ENCODE data around the gene MTTP. TPM values are rescaled to one million over a fixed set of nuclear protein-coding genes. Genes with fewer than 3 reads are reported as not detected.

The MTTP gene
- total and polyA plus RNA-seq, 2 donors (not counting 1 experiment from before 2014, with no cell fraction given) = 0.03 to 0.83 TPM

DNA sequence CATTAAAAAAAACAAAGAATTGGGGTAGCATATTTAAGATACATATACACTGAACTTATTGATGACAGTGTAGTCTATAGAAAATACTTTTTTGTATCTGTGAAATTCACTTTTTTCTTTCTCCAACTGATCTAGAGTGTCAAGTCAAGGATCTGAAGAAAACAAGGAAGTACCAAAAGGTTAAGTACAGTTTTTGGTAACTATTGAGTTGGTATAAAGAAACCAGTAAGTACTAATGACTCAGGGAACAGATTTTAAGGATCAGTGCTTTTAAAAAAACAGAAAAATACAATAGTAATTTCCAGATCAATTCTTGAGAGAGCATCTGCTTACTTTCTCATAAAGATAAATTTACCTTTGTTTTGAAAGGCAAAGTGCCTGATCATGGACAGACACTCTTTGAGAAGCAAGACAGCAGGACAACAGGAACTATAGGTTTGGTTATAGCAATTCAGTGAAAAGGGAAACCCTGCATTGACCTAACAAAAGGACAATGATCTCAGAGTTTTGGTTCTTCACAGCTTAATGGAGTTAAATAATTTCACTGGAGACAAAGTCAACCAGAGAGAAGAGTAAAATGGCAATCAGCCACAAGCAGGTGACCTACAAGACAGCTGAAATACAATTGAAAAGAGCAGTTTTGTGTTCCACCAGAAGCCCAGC, 34.2 kb upstream of the MTTP start:
- Histone ChIP-seq H3K9ac (ENCODE audit: insufficient read depth, low read length) (no peak overlapping the region), H3K4me3 (replicated peaks in 1 of 4; ENCODE audit: control extremely low read depth in 1 of 4, insufficient read depth in 1 of 4, low read depth in 3 of 4, low read length in 4 of 4) (no peak overlapping the region), H4K20me1 (ENCODE audit: control insufficient read depth, extremely low read depth, insufficient read depth, low read length) (no peaks in the 10 kb centered on the region), H3K27ac (ENCODE audit: insufficient read depth, low read length) (no peak overlapping the region), H3K27me3 (ENCODE audit: control insufficient read depth, insufficient read depth, low read length) (peaks cover 8% of the 10 kb centered on the region), H3K36me3 (ENCODE audit: control insufficient read depth, insufficient read depth, low read length) (no peaks in the 10 kb centered on the region), H3K79me2 (ENCODE audit: control insufficient read depth, insufficient read depth, low read length) (no peaks in the 10 kb centered on the region), H3K9me3 (ENCODE audit: control insufficient read depth, insufficient read depth, low read depth, low read length) (no peaks in the 10 kb centered on the region), H3K4me2 (ENCODE audit: extremely low read depth, insufficient read depth, low read length) (no peak overlapping the region), H2AFZ (ENCODE audit: low read length) (no peak overlapping the region), H3K4me1 (ENCODE audit: control insufficient read depth, extremely low read depth, insufficient read depth, low read length) (no peaks in the 10 kb centered on the region)
- TF ChIP-seq CTCF (conservative IDR thresholded peaks at IDR 0.05 in 1 of 2, IDR thresholded peaks at IDR 0.05 in 1 of 2; ENCODE audit: low read depth in 1 of 2, low read length in 2 of 2) (no peak), EZH2 (IDR thresholded peaks at IDR 0.05; ENCODE audit: low read length, missing control alignments) (no peak)
- DNase-seq (ENCODE audit: low read depth in 2 of 2) = no peak

GRCh38 chr4:99552872-99553271, 21.8 kb upstream of the MTTP start:
- Histone ChIP-seq H3K9me3 (ENCODE audit: control insufficient read depth, insufficient read depth, low read depth, low read length) (no peaks in the 10 kb centered on the region), H3K9ac (ENCODE audit: insufficient read depth, low read length) (no peak overlapping the region), H3K36me3 (ENCODE audit: control insufficient read depth, insufficient read depth, low read length) (no peaks in the 10 kb centered on the region), H3K4me2 (ENCODE audit: extremely low read depth, insufficient read depth, low read length) (no peak overlapping the region), H3K4me3 (replicated peaks in 1 of 4; ENCODE audit: control extremely low read depth in 1 of 4, insufficient read depth in 1 of 4, low read depth in 3 of 4, low read length in 4 of 4) (no peak overlapping the region), H2AFZ (ENCODE audit: low read length) (no peak overlapping the region), H3K27me3 (ENCODE audit: control insufficient read depth, insufficient read depth, low read length) (no peaks in the 10 kb centered on the region), H3K79me2 (ENCODE audit: control insufficient read depth, insufficient read depth, low read length) (no peaks in the 10 kb centered on the region), H4K20me1 (ENCODE audit: control insufficient read depth, extremely low read depth, insufficient read depth, low read length) (no peaks in the 10 kb centered on the region), H3K27ac (ENCODE audit: insufficient read depth, low read length) (no peak overlapping the region), H3K4me1 (ENCODE audit: control insufficient read depth, extremely low read depth, insufficient read depth, low read length) (no peaks in the 10 kb centered on the region)
- DNase-seq (ENCODE audit: low read depth in 2 of 2) = no peak
- TF ChIP-seq EZH2 (IDR thresholded peaks at IDR 0.05; ENCODE audit: low read length, missing control alignments) (no peak), CTCF (conservative IDR thresholded peaks at IDR 0.05 in 1 of 2, IDR thresholded peaks at IDR 0.05 in 1 of 2; ENCODE audit: low read depth in 1 of 2, low read length in 2 of 2) (no peak)

DNA sequence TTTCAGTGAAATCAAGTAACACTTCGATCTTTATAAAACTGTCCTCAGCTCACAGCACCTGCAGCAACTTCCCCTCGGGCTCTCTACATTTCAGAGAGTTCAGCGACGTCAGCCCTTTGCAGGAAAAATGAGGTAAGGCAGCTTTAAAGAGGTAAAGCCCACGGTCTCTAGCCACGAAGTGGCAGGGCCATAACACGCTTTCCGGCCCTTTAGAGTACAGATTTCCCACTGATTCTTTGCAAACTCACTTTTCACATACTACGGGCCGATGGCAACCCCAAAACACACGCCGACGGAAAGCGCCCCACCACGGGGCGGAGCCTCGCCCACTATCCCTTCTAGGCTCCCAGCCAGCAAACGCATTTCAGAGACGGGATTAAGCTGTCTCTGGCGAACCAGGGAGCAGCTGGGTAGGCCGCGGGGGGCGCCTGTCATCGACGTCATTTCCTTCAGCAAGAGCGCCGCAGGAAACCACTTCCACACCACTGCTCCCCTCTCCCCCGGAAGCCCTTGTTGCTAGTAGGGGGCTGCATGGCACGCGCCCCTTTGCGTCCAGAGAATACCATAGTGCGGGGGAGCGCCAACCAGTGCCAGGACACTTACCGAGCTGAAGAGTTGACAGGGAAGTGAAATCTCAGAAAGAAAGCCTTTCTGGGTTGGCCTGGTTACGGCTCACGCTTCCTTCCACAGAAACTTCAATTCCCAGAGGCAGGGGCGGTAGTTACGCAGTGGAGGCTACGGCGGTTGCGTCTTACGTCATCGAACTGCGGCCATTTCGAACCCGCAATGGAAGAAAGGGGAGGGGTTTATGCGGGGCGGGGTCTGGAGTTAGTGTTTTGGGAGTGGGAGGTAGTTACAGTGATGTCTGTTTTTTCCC, 11.1 kb upstream of the MTTP start, which contains the start of gene TRMT10A:
TRMT10A (minus strand) TSS at position 730 of the 877 bp plus-strand sequence. CDS start 4,701 bp downstream, outside the sequence.
- H3K36me3 ChIP-seq (ENCODE audit: control insufficient read depth, insufficient read depth, low read length) = no peaks in the 10 kb centered on the region
- no peaks in the 10 kb centered on the region for H3K4me1 ChIP-seq (ENCODE audit: control insufficient read depth, extremely low read depth, insufficient read depth, low read length)
- TF ChIP-seq EZH2 (IDR thresholded peaks at IDR 0.05; ENCODE audit: low read length, missing control alignments) (no peak), CTCF (conservative IDR thresholded peaks at IDR 0.05 in 1 of 2, IDR thresholded peaks at IDR 0.05 in 1 of 2; ENCODE audit: low read depth in 1 of 2, low read length in 2 of 2) (no peak)

More for the DNA sequence above, 11.1 kb upstream of the MTTP start, which contains the start of gene TRMT10A:
- peak within 1 kb of the TSS; percentile 76 to 97 (median 93) for H3K4me3 ChIP-seq (replicated peaks in 1 of 4; ENCODE audit: control extremely low read depth in 1 of 4, insufficient read depth in 1 of 4, low read depth in 3 of 4, low read length in 4 of 4)
- H3K9ac ChIP-seq (ENCODE audit: insufficient read depth, low read length) = peak within 1 kb of the TSS; percentile 87
- H3K79me2 ChIP-seq (ENCODE audit: control insufficient read depth, insufficient read depth, low read length) = no peaks in the 10 kb centered on the region
- H3K4me2 ChIP-seq (ENCODE audit: extremely low read depth, insufficient read depth, low read length) = peak within 1 kb of the TSS; percentile 81
- H3K27ac ChIP-seq (ENCODE audit: insufficient read depth, low read length) = peak within 1 kb of the TSS; percentile 99
- no peaks in the 10 kb centered on the region for H3K27me3 ChIP-seq (ENCODE audit: control insufficient read depth, insufficient read depth, low read length)
- H4K20me1 ChIP-seq (ENCODE audit: control insufficient read depth, extremely low read depth, insufficient read depth, low read length) = no peaks in the 10 kb centered on the region
- no peaks in the 10 kb centered on the region for H3K9me3 ChIP-seq (ENCODE audit: control insufficient read depth, insufficient read depth, low read depth, low read length)
- peak within 1 kb of the TSS; percentile 96 for H2AFZ ChIP-seq (ENCODE audit: low read length)
- DNase-seq (ENCODE audit: low read depth in 2 of 2) = peak; percentile 99
